ENCODE results near the gene PAX8.
"Not testable (repeated sequence)": the region's sequence is repeated elsewhere in the genome, so short reads cannot be mapped to it uniquely, and the experiment has no call there.

The PAX8 gene

GRCh38 chr2:113309655-113310387 is 31.1 kb upstream of the PAX8 start:
- TF ChIP-seq ISL1 (CRISPR knock-in tag; IDR thresholded peaks at IDR 0.05) (no peak), ZFP3 (CRISPR knock-in tag; IDR thresholded peaks at IDR 0.05) (no peak), BACH2 (CRISPR knock-in tag; IDR thresholded peaks at IDR 0.05; ENCODE audit: borderline replicate concordance) (no peak), SNAI2 (CRISPR knock-in tag; IDR thresholded peaks at IDR 0.05) (no peak), CREB5 (CRISPR knock-in tag; IDR thresholded peaks at IDR 0.05; ENCODE audit: low read depth) (no peak), RARB (CRISPR knock-in tag; IDR thresholded peaks at IDR 0.05) (no peak), PATZ1 (CRISPR knock-in tag; IDR thresholded peaks at IDR 0.05; ENCODE audit: borderline replicate concordance) (no peak), TCF4 (CRISPR knock-in tag; IDR thresholded peaks at IDR 0.05; ENCODE audit: borderline replicate concordance) (no peak), ESRRG (CRISPR knock-in tag; IDR thresholded peaks at IDR 0.05) (no peak), PPARA (CRISPR knock-in tag; IDR thresholded peaks at IDR 0.05; ENCODE audit: borderline replicate concordance) (no peak), ARNTL (CRISPR knock-in tag; IDR thresholded peaks at IDR 0.05; ENCODE audit: borderline replicate concordance, low read depth) (no peak), ZNF70 (CRISPR knock-in tag; IDR thresholded peaks at IDR 0.05) (no peak), ZNF8 (CRISPR knock-in tag; IDR thresholded peaks at IDR 0.05) (no peak), OSR1 (CRISPR knock-in tag; IDR thresholded peaks at IDR 0.05) (no peak), TOX (CRISPR knock-in tag; IDR thresholded peaks at IDR 0.05; ENCODE audit: borderline replicate concordance) (no peak), CSRNP3 (CRISPR knock-in tag; IDR thresholded peaks at IDR 0.05) (no peak), ZFP30 (CRISPR knock-in tag; IDR thresholded peaks at IDR 0.05) (no peak), TSHZ2 (CRISPR knock-in tag; IDR thresholded peaks at IDR 0.05) (no peak), ZC3H10 (CRISPR knock-in tag; IDR thresholded peaks at IDR 0.05) (no peak), GLIS3 (CRISPR knock-in tag; IDR thresholded peaks at IDR 0.05) (no peak)
- ATAC-seq = no peak

GRCh38 chr2:113308784-113309183 is 30.1 kb upstream of the PAX8 start:
- ATAC-seq = peak; percentile 39

- not testable (repeated sequence) for ATAC-seq
Measured at GRCh38 chr2:113306207-113306606, 27.5 kb upstream of the PAX8 start.

- ATAC-seq = not testable (repeated sequence)
Measured at GRCh38 chr2:113305749-113306148, 27.0 kb upstream of the PAX8 start.

- no peak for ATAC-seq
- no peak for TF ChIP-seq ZC3H10 (CRISPR knock-in tag; IDR thresholded peaks at IDR 0.05)
- TF ChIP-seq PATZ1 (CRISPR knock-in tag; IDR thresholded peaks at IDR 0.05; ENCODE audit: borderline replicate concordance) = no peak
Measured at GRCh38 chr2:113305146-113305545, 26.4 kb upstream of the PAX8 start.
